DOHH2 (cell line): ENCODE results near the gene ODAD4.

Experiments used
- CTCF ChIP-seq: fragments of 200-600 bp; sonication (generic); IDR thresholded peaks from one replicate; pipeline ENCODE4 v1.5.1; 2014; ENCODE audit warnings: antibody characterized with exemption, mild to moderate bottlenecking, low read depth, low read length; ENCODE audit not compliant: poor library complexity, severe bottlenecking
- EZH2phosphoT487 ChIP-seq: fragments of 200-600 bp; sonication (generic); IDR thresholded peaks from 2 replicates; pipeline ENCODE4 v1.6.1; 2017; ENCODE audit warnings: borderline replicate concordance, mild to moderate bottlenecking, antibody characterized with exemption, low read length, moderate library complexity, mixed read lengths

DNA sequence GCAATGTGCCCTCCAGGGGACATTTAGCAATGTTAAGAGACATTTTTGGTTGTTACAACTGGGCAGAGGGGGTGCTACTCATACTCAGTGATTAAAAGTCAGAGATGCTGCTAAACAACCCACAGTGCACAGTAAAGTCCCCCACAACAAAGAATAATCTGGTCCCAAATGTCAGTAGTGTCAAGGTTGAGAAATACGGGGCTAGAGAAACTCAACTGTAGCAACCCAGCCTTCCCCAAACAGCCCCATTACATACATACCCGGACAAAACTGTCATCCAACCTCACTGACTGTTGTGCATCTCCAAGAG lies 66.4 kb downstream of the ODAD4 start:
- no peak for TF ChIP-seq CTCF
- no peak for TF ChIP-seq EZH2phosphoT487
